SK-N-SH treated with all-trans-retinoic acid at 6 μM for 48 hours (cell line): ENCODE data around the gene PTGES.

Experiments
- ARNTL ChIP-seq: fragments of 450-650 bp; formaldehyde crosslinking; IDR thresholded peaks from 2 replicates; pipeline ENCODE4 v1.5.0; 2020; ENCODE audit warnings: low read depth, mild to moderate bottlenecking, moderate library complexity, borderline replicate concordance
- CSDC2 ChIP-seq: fragments of 250-450 bp; sonication (Bioruptor Pico); IDR thresholded peaks from 2 replicates; pipeline ENCODE4 v1.5.0; 2020; ENCODE audit warnings: mild to moderate bottlenecking, moderate library complexity
- ESRRG ChIP-seq: fragments of 250-450 bp; sonication (Bioruptor Pico); IDR thresholded peaks from 2 replicates; pipeline ENCODE4 v1.6.1; 2021; ENCODE audit warnings: mild to moderate bottlenecking
- PATZ1 ChIP-seq: fragments of 250-450 bp; sonication (Bioruptor Pico); IDR thresholded peaks from 2 replicates; pipeline ENCODE4 v1.8.0; 2020; ENCODE audit warnings: mild to moderate bottlenecking, moderate library complexity, borderline replicate concordance
- PPARA ChIP-seq: fragments of 250-450 bp; sonication (Bioruptor Pico); IDR thresholded peaks from 2 replicates; pipeline ENCODE4 v1.5.0; 2020; ENCODE audit warnings: mild to moderate bottlenecking, borderline replicate concordance
- RARB ChIP-seq: fragments of 250-450 bp; sonication (Bioruptor Pico); IDR thresholded peaks from 2 replicates; pipeline ENCODE4 v1.8.0; 2021; ENCODE audit warnings: mild to moderate bottlenecking, moderate library complexity

DNA sequence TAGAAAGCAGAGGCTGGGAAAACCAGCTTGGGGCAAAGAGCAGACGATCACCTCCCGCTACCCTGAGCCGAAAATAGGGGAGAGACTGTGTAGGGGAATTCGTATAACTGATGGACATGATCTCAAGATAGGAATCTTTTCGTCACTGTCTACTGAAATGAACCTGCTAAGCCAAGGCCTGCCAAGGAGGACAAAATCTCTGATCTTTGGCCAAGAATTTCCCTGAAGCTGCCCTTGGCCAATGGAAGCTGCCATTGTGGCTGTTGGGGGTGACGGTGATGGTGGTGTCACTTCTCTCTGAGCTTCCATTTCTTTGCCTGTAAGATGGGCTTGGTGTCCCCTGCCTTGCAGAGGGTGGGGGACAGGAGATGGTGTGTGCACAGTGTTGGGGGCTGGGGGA, 3.3 kb upstream of the PTGES start:
- TF ChIP-seq ESRRG (CRISPR knock-in tag) (no peak), PATZ1 (CRISPR knock-in tag) (no peak), RARB (CRISPR knock-in tag) (no peak), PPARA (CRISPR knock-in tag) (no peak), ARNTL (CRISPR knock-in tag) (no peak), CSDC2 (CRISPR knock-in tag) (no peak)
